ENCODE results near the gene KCNH8.

KCNH8 gene

DNA sequence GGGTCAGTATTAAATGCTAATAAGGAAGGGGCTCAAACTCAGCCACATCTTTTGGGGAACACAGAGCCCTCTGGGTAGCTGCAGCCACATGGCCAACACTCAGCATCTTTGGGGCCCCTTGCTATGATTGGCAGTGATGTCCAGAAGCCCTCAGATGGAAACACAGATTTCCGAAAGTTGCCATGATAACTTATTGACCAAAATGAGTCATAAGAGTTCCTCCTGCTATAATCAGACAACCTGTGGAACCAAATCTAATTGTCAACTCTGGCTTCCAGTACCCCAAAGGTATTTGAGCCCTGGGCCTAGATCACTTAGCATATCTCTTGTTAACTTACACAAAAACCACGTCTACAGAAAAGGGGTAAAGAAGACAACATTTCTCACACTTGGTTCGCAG, 392.2 kb downstream of the KCNH8 start:
- Histone ChIP-seq H3K4me1 (ENCODE audit: control insufficient read depth, insufficient read depth, low read length, poor library complexity, severe bottlenecking) (no peaks in the 10 kb centered on the region), H3K36me3 (ENCODE audit: control insufficient read depth, insufficient read depth, low read length) (no peaks in the 10 kb centered on the region), H3K27ac (ENCODE audit: insufficient read depth, low read length, poor library complexity, severe bottlenecking) (no peak overlapping the region), H3K27me3 (replicated peaks; ENCODE audit: control insufficient read depth, insufficient read depth, low read length, poor library complexity, severe bottlenecking) (no peaks in the 10 kb centered on the region), H3K9me3 (ENCODE audit: control insufficient read depth, low read length) (no peaks in the 10 kb centered on the region), H3K4me3 (ENCODE audit: insufficient read depth, low read depth, low read length, poor library complexity, severe bottlenecking) (no peak overlapping the region)
- DNase-seq = no peak

GRCh38 chr3:19541284-19541683, 393.0 kb downstream of the KCNH8 start:
- H3K4me1 ChIP-seq (ENCODE audit: control insufficient read depth, insufficient read depth, low read length, poor library complexity, severe bottlenecking) = no peaks in the 10 kb centered on the region
- no peak overlapping the region for H3K27ac ChIP-seq (ENCODE audit: insufficient read depth, low read length, poor library complexity, severe bottlenecking)
- no peaks in the 10 kb centered on the region for H3K27me3 ChIP-seq (replicated peaks; ENCODE audit: control insufficient read depth, insufficient read depth, low read length, poor library complexity, severe bottlenecking)
- no peaks in the 10 kb centered on the region for H3K36me3 ChIP-seq (ENCODE audit: control insufficient read depth, insufficient read depth, low read length)
- no peak overlapping the region for H3K4me3 ChIP-seq (ENCODE audit: insufficient read depth, low read depth, low read length, poor library complexity, severe bottlenecking)
- H3K9me3 ChIP-seq (ENCODE audit: control insufficient read depth, low read length) = no peaks in the 10 kb centered on the region
- DNase-seq = no peak

GRCh38 chr3:19543212-19543841, 395.0 kb downstream of the KCNH8 start:
- Histone ChIP-seq H3K27ac (ENCODE audit: insufficient read depth, low read length, poor library complexity, severe bottlenecking) (no peak overlapping the region), H3K9me3 (ENCODE audit: control insufficient read depth, low read length) (no peaks in the 10 kb centered on the region), H3K27me3 (replicated peaks; ENCODE audit: control insufficient read depth, insufficient read depth, low read length, poor library complexity, severe bottlenecking) (no peaks in the 10 kb centered on the region), H3K36me3 (ENCODE audit: control insufficient read depth, insufficient read depth, low read length) (no peaks in the 10 kb centered on the region), H3K4me3 (ENCODE audit: insufficient read depth, low read depth, low read length, poor library complexity, severe bottlenecking) (no peak overlapping the region), H3K4me1 (ENCODE audit: control insufficient read depth, insufficient read depth, low read length, poor library complexity, severe bottlenecking) (no peaks in the 10 kb centered on the region)
- no peak for DNase-seq

DNA sequence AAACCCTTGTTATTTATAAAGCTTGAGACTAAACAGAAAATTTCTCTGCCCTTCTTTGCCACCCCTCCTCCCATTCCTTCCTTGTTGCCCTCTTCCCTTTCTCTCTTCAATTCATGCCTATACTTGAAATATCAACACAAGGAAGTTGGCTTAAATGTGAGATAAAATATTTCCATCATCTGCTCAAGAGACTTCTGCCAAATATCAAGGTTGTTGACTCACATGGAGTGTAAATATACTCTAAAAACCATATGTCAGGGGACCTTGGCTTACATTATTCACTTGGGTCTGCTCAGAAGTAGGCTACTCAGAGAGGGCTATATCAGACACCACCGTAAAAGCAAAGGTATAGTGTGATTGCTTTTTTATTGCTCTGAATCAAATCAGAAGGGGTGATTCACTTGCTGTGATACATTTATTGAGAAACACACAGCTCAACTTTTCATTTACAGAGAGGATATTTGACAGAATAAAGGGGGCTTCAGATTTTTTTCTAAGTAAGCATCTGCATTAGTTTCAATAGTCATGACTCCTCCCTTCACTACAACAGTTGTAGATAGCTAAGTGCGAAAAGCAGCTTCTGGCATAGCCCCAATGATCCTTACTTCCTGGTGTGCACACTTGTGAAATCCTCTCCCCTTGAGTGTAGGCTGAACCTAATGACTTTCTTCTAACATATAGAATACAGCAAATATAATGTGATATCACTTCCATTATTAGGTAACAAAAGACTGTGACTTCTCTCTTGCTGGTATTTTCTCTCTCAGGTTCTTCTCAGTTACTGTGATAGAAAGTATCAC, 399.6 kb downstream of the KCNH8 start:
- Histone ChIP-seq H3K27me3 (replicated peaks; ENCODE audit: control insufficient read depth, insufficient read depth, low read length, poor library complexity, severe bottlenecking) (no peaks in the 10 kb centered on the region), H3K36me3 (ENCODE audit: control insufficient read depth, insufficient read depth, low read length) (no peaks in the 10 kb centered on the region), H3K4me3 (ENCODE audit: insufficient read depth, low read depth, low read length, poor library complexity, severe bottlenecking) (no peak overlapping the region), H3K9me3 (ENCODE audit: control insufficient read depth, low read length) (no peaks in the 10 kb centered on the region), H3K4me1 (ENCODE audit: control insufficient read depth, insufficient read depth, low read length, poor library complexity, severe bottlenecking) (no peaks in the 10 kb centered on the region), H3K27ac (ENCODE audit: insufficient read depth, low read length, poor library complexity, severe bottlenecking) (no peak overlapping the region)
- DNase-seq = no peak

DNA sequence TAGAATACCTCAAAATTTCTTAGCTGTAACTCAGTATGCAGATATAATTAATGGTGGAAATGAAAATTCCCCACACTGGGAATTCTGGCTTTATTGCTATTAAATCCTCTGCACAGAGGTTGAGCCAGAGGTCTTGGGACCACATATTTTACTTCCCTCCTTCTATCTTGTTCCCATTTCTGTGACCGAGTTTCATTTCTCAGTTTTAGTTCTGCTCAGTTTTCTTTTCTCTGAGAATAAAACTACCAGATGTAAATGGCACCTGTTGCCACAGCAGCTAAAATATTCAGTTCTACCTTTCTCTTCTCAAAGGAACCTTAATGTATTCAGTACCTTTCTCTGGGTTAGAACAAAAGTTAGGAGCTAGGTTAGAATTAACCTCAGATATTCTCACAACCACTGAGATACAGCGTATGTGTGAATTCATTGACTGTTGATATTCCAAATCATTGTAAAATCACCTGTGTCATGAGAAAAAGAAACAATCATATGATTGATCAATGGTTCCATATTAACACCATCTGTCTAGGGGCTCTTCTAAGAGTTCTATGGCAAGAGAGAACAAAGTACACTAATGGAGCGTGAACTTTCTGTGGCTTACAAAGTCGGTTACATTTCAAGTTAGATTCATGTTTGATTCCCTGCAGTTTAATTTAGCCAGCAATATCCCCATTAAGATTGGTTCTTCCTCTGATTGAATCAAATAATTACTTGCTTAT, 411.6 kb downstream of the KCNH8 start:
- Histone ChIP-seq H3K27ac (ENCODE audit: insufficient read depth, low read length, poor library complexity, severe bottlenecking) (no peak overlapping the region), H3K36me3 (ENCODE audit: control insufficient read depth, insufficient read depth, low read length) (no peaks in the 10 kb centered on the region), H3K9me3 (ENCODE audit: control insufficient read depth, low read length) (no peaks in the 10 kb centered on the region), H3K4me1 (ENCODE audit: control insufficient read depth, insufficient read depth, low read length, poor library complexity, severe bottlenecking) (no peaks in the 10 kb centered on the region), H3K27me3 (replicated peaks; ENCODE audit: control insufficient read depth, insufficient read depth, low read length, poor library complexity, severe bottlenecking) (no peaks in the 10 kb centered on the region), H3K4me3 (ENCODE audit: insufficient read depth, low read depth, low read length, poor library complexity, severe bottlenecking) (no peak overlapping the region)
- no peak for DNase-seq

- no peak overlapping the region for H3K27ac ChIP-seq (ENCODE audit: insufficient read depth, low read length, poor library complexity, severe bottlenecking)
These were observed 425.3 kb downstream of the KCNH8 start for GRCh38 chr3:19573644-19574043.

GRCh38 chr3:19574268-19574667, 426.0 kb downstream of the KCNH8 start:
- no peak for DNase-seq
- H3K36me3 ChIP-seq (ENCODE audit: control insufficient read depth, insufficient read depth, low read length) = no peaks in the 10 kb centered on the region
- no peaks in the 10 kb centered on the region for H3K9me3 ChIP-seq (ENCODE audit: control insufficient read depth, low read length)
- no peak overlapping the region for H3K27ac ChIP-seq (ENCODE audit: insufficient read depth, low read length, poor library complexity, severe bottlenecking)
- H3K27me3 ChIP-seq (replicated peaks; ENCODE audit: control insufficient read depth, insufficient read depth, low read length, poor library complexity, severe bottlenecking) = no peaks in the 10 kb centered on the region
- H3K4me3 ChIP-seq (ENCODE audit: insufficient read depth, low read depth, low read length, poor library complexity, severe bottlenecking) = no peak overlapping the region
- no peaks in the 10 kb centered on the region for H3K4me1 ChIP-seq (ENCODE audit: control insufficient read depth, insufficient read depth, low read length, poor library complexity, severe bottlenecking)

More at GRCh38 chr3:19573644-19574043, 425.3 kb downstream of the KCNH8 start:
- no peaks in the 10 kb centered on the region for H3K27me3 ChIP-seq (replicated peaks; ENCODE audit: control insufficient read depth, insufficient read depth, low read length, poor library complexity, severe bottlenecking)
- no peak for DNase-seq
- H3K4me1 ChIP-seq (ENCODE audit: control insufficient read depth, insufficient read depth, low read length, poor library complexity, severe bottlenecking) = no peaks in the 10 kb centered on the region
- H3K9me3 ChIP-seq (ENCODE audit: control insufficient read depth, low read length) = no peaks in the 10 kb centered on the region
- no peaks in the 10 kb centered on the region for H3K36me3 ChIP-seq (ENCODE audit: control insufficient read depth, insufficient read depth, low read length)
- no peak overlapping the region for H3K4me3 ChIP-seq (ENCODE audit: insufficient read depth, low read depth, low read length, poor library complexity, severe bottlenecking)

GRCh38 chr3:19576343-19576742, 428.0 kb downstream of the KCNH8 start:
- DNase-seq = no peak
- no peaks in the 10 kb centered on the region for H3K27me3 ChIP-seq (replicated peaks; ENCODE audit: control insufficient read depth, insufficient read depth, low read length, poor library complexity, severe bottlenecking)
- H3K9me3 ChIP-seq (ENCODE audit: control insufficient read depth, low read length) = no peaks in the 10 kb centered on the region
- H3K4me3 ChIP-seq (ENCODE audit: insufficient read depth, low read depth, low read length, poor library complexity, severe bottlenecking) = no peak overlapping the region
- H3K4me1 ChIP-seq (ENCODE audit: control insufficient read depth, insufficient read depth, low read length, poor library complexity, severe bottlenecking) = no peaks in the 10 kb centered on the region
- H3K36me3 ChIP-seq (ENCODE audit: control insufficient read depth, insufficient read depth, low read length) = no peaks in the 10 kb centered on the region
- H3K27ac ChIP-seq (ENCODE audit: insufficient read depth, low read length, poor library complexity, severe bottlenecking) = no peak overlapping the region
